Small intestine (tissue), 7 donors: ENCODE measurements around the gene ACTC1. TPM values are rescaled to one million over a fixed set of nuclear protein-coding genes. Genes with fewer than 3 reads are reported as not detected.

ENCODE experiments used
- DNase-seq, 2 donors: peaks; one replicate each; pipeline versions ENCODE4 v3.0.0 to v3.0.0-alpha.2; 2013
- FAIRE-seq: peaks from 2 replicates; lab custom pipeline; 2012; peaks lifted over from hg19 to GRCh38; lab: Jason Lieb, UNC
- H3K27ac ChIP-seq, 3 donors: one replicate each; pipeline ENCODE4 v1.5.1; 2013; ENCODE audit warnings: low read length in 2 of 3, mild to moderate bottlenecking in 2 of 3, control low read depth in 1 of 3, inconsistent platforms in 1 of 3, low read depth in 1 of 3, moderate library complexity in 1 of 3
- H3K27me3 ChIP-seq, 3 donors: one replicate each; pipeline ENCODE4 v1.6.1; 2013; ENCODE audit warnings: low read length in 3 of 3, inconsistent platforms in 1 of 3; ENCODE audit not compliant: control insufficient read depth in 3 of 3, insufficient read depth in 3 of 3
- H3K36me3 ChIP-seq, 3 donors: one replicate each; pipeline ENCODE4 v1.6.1; 2013; ENCODE audit warnings: low read length in 3 of 3, inconsistent platforms in 1 of 3, low read depth in 1 of 3, mild to moderate bottlenecking in 1 of 3, moderate library complexity in 1 of 3; ENCODE audit not compliant: control insufficient read depth in 3 of 3, insufficient read depth in 2 of 3
- H3K4me1 ChIP-seq, 3 donors: one replicate each; pipeline ENCODE4 v1.6.1; 2013; ENCODE audit warnings: low read length in 2 of 3, inconsistent platforms in 1 of 3, low read depth in 1 of 3, mild to moderate bottlenecking in 1 of 3, moderate library complexity in 1 of 3; ENCODE audit not compliant: control insufficient read depth in 3 of 3, insufficient read depth in 2 of 3
- H3K4me3 ChIP-seq, 3 donors: one replicate each; pipeline ENCODE4 v1.5.1; 2013; ENCODE audit warnings: low read length in 3 of 3, control low read depth in 1 of 3, inconsistent platforms in 1 of 3, low read depth in 1 of 3, mild to moderate bottlenecking in 1 of 3, moderate library complexity in 1 of 3
- H3K9me3 ChIP-seq, 2 donors: one replicate each; pipeline ENCODE4 v1.6.1; 2013; ENCODE audit warnings: low read depth in 1 of 2, low read length in 1 of 2; ENCODE audit not compliant: control insufficient read depth in 2 of 2, insufficient read depth in 1 of 2
- WGBS, 3 donors: extraction: QIAGEN DNeasy Blood & Tissue Kit; methylation state at CpG; one replicate each; pipeline ENCODE4 v1.1.7; 2013; 5-methylcytosine and 5-hydroxymethylcytosine counted together
- polyA plus RNA-seq, 4 donors: library from polyadenylated mRNA; stranded (reverse) in 3 of 4; unstranded in 1 of 4; fragments of 200-250 nt in 3 of 4; fragments of 120-200 nt in 1 of 4; gene quantifications; one replicate each; pipeline versions ENCODE4 v1.2.1 to v1.2.3, GENCODE V29; 2013
- donor health status: healthy with polysubstance abuse.
- donor health status: control.
- donor health status: control.
- donor health status: Bipolar disorder and iron deficiency.
- donor health status: healthy.

ACTC1 gene
- polyA plus RNA-seq, 4 donors, result 0.27 to 35.1 (median 10.7) TPM

DNA sequence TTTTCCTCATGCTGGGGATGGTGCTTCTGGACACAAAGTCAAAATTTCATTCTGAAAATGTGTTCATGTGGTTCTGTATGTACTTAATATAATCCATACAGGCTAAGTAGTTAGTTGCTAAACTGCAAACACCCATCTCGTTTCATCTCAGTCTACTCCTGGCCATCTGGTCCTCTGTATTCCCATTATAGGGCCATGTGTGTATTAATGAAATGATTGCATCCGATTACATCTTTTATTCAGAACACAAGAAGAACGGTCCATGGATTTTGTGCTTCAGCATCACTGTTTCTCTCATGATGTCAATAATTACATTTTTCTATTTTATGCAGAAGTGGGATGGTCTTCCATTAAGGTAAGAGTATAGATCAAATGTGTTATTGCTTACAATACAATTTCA lies 34.4 kb downstream of the ACTC1 start:
- FAIRE-seq (no peak), DNase-seq (no peak)
- no peaks in the 10 kb centered on the region for H3K36me3 ChIP-seq
- 64 to 67% (median 64%) methylated on average over 3 of the region's 3 CpGs for WGBS, 3 donors
- no peaks in the 10 kb centered on the region for H3K9me3 ChIP-seq
- no peak overlapping the region for H3K4me3 ChIP-seq
- H3K27ac ChIP-seq, result no peak overlapping the region
- H3K4me1 ChIP-seq, result no peaks in the 10 kb centered on the region
- peaks cover 0 to 11% (median 5%) of the 10 kb centered on the region in 3 donors for H3K27me3 ChIP-seq

DNA sequence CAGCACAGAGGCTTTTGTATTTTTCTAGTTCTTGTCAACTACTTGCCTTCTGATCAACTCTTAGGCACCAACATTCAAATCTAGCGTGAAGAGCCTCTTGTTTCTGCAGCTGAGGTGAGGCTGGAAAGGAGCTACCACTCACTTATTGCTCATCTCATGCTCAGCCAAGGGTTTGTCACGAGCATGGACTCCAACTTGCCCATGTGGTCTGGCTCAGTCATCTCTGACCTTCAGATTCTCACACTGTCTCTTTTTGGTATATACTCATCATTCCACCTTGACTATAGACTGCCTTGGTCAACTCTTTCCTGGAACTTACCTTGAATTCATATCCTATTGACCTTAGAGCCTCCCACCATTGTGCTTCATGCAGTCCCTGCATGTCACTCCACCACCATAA lies 35.4 kb downstream of the ACTC1 start:
- Histone ChIP-seq H3K36me3 (no peaks in the 10 kb centered on the region), H3K4me3 (no peak overlapping the region), H3K27ac (no peak overlapping the region), H3K9me3 (no peaks in the 10 kb centered on the region), H3K27me3 (peaks cover 0 to 21% (median 12%) of the 10 kb centered on the region in 3 donors), H3K4me1 (no peaks in the 10 kb centered on the region)
- no peak for FAIRE-seq
- DNase-seq, result no peak
- 47 to 57% (median 53%) methylated on average over 2 of the region's 2 CpGs for WGBS, 3 donors

DNA sequence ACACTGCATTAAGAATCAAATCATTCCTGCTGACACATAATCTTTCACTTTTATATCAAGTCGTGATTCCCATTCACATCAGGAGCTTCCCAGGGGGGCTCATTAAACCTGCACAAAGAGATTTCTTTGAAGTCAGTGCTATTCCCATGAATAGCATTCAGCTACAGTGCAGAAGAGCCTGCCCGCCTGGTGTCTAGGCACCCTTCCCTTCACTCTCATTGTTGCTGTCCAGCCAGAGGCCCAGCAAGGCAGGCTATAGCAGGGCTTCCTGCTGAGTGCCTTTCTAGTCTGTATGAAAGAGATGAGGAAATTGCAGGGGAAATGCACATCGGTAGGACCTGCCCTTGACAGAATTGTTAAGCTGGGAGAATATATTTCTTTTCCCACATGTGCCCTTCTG lies 36.0 kb downstream of the ACTC1 start:
- H3K9me3 ChIP-seq, result no peaks in the 10 kb centered on the region
- H3K36me3 ChIP-seq, result no peaks in the 10 kb centered on the region
- no peak for DNase-seq
- no peak overlapping the region for H3K27ac ChIP-seq
- FAIRE-seq, result no peak
- WGBS, 3 donors, result 48 to 54% (median 50%) methylated on average over 3 of the region's 3 CpGs
- peaks cover 0 to 25% (median 14%) of the 10 kb centered on the region in 3 donors for H3K27me3 ChIP-seq
- no peak overlapping the region for H3K4me3 ChIP-seq
- H3K4me1 ChIP-seq, result no peaks in the 10 kb centered on the region

DNA sequence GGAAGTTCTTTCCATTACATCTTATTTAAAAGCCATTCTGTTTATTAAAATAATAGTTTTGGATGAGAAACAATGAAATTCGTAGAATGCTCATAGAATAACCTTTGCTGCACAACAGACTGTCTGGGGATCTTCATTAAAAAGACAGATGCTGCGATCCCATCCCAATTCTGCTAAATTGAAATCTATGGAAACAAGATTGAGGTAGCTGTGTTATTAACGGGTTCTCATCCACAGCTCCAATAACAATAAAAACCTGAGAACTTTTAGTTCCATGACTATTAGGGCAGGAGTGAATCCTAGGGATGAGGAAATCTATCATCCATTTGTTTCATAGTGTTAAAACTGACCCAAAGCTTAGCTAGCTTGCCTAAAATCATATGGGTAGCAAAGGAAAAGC lies 38.1 kb downstream of the ACTC1 start:
- DNase-seq, result no peak
- Histone ChIP-seq H3K4me3 (no peak overlapping the region), H3K9me3 (no peaks in the 10 kb centered on the region), H3K27me3 (peaks cover 4 to 46% (median 20%) of the 10 kb centered on the region in 3 donors), H3K4me1 (no peaks in the 10 kb centered on the region), H3K36me3 (no peaks in the 10 kb centered on the region), H3K27ac (no peak overlapping the region)
- 69 to 75% (median 73%) methylated on average over 3 of the region's 3 CpGs for WGBS, 3 donors
- FAIRE-seq, result no peak

DNA sequence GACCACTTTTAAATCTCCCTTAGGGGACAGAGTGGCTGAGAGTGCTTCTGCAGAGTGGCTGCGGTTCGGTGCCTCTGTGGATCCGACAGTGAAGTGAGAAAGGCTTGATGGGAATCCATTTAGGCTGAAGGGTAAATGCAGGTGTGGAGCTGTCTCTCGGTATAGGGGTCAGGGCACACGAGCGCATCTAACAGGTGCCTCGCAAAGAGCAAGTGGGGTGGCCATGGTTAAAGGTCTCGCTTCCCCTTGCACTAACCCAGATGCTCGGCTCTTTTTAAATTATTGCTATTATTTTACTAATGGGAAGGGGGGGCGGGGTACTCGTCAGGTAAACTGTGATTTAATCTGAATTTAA lies 40.0 kb downstream of the ACTC1 start:
- no peak overlapping the region for H3K27ac ChIP-seq
- H3K36me3 ChIP-seq, result no peaks in the 10 kb centered on the region
- no peak for DNase-seq
- WGBS, 3 donors, result 7 to 9% (median 9%) methylated on average over 11 of the region's 11 CpGs
- no peak for FAIRE-seq
- H3K27me3 ChIP-seq, result peaks cover 4 to 47% (median 20%) of the 10 kb centered on the region in 3 donors
- H3K9me3 ChIP-seq, result no peaks in the 10 kb centered on the region
- no peaks in the 10 kb centered on the region for H3K4me1 ChIP-seq
- no peak overlapping the region for H3K4me3 ChIP-seq

DNA sequence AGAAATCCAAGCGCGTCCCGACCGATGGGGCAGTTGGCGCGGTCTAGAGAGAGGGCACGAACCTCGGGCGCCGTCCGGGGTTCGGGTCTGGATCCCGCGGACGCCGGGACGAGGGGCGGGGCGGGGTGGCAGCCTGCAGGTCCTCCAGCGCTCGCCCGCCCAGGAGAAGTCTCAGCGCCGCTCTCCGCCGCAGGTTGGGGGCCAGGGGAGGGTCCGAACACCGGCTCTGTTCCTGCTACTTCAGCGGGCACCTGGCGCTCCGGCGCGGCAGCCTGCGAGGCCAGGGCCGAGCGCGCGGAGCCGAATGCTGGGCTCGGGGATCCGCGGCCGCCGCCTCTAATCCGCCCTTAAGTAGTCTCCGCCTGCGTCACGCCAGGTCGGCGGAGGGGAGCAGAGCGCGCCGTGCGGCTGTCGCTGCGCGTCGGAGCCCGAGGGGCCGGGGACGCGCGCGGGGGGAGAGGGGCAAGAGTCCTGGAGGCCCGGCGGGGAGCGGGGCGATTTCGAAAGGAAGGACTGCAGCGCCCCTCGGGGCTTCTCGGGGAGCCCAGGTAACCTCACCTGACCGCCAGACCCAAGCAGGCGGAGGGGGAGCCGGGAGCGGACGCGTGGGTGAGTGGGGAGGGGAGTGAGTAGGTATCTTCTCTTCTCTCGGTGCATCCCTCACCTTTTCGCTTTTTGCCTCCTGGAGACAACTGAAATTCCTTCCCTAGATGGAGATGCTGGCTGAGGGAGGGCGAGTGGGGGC lies 40.5 kb downstream of the ACTC1 start, which contains the start of gene GJD2:
Gene GJD2, minus strand, starts transcription at position 325 of the 745 bp plus-strand sequence. CDS start 510 bp downstream, outside the sequence.
- FAIRE-seq (no peak), DNase-seq (peak in 1 of 2 donors; percentile 25)
- no peak within 1 kb of the TSS for H3K4me3 ChIP-seq
- H3K27me3 ChIP-seq, result peaks cover 4 to 47% (median 20%) of the 10 kb centered on the region in 3 donors
- WGBS, 3 donors, result 2 to 11% (median 2%) methylated on average over 38 to 81 of the region's 81 CpGs
- H3K36me3 ChIP-seq, result no peaks in the 10 kb centered on the region
- no peaks in the 10 kb centered on the region for H3K4me1 ChIP-seq
- H3K27ac ChIP-seq, result no peak within 1 kb of the TSS
- H3K9me3 ChIP-seq, result no peaks in the 10 kb centered on the region

DNA sequence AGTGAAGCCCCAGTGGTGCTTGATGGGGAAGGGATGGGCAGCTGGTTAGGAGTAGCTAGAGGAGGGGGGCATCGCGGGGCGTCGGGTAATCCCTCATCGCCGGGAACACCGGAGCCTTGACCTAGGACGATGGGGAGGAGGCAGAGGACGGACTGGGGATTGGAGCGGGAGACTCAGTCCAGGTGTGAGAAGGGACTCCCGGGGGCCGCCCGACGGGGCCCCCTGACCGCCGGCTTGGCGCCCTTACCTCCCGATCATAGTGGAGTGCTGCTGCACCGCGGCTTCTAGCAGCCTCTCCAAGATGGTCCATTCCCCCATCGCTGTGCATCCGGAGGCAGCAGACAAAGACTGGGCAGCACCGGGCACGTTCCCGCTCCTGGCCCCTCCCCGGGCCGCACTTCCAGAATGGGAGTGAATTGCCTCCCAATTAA lies 41.2 kb downstream of the ACTC1 start:
- H3K27me3 ChIP-seq, result peaks cover 4 to 45% (median 20%) of the 10 kb centered on the region in 3 donors
- H3K9me3 ChIP-seq, result no peaks in the 10 kb centered on the region
- H3K4me1 ChIP-seq, result no peaks in the 10 kb centered on the region
- FAIRE-seq (no peak), DNase-seq (no peak)
- H3K27ac ChIP-seq, result no peak overlapping the region
- WGBS, 3 donors, result 8 to 21% (median 19%) methylated on average over 17 to 27 of the region's 27 CpGs
- H3K4me3 ChIP-seq, result no peak overlapping the region
- no peaks in the 10 kb centered on the region for H3K36me3 ChIP-seq

DNA sequence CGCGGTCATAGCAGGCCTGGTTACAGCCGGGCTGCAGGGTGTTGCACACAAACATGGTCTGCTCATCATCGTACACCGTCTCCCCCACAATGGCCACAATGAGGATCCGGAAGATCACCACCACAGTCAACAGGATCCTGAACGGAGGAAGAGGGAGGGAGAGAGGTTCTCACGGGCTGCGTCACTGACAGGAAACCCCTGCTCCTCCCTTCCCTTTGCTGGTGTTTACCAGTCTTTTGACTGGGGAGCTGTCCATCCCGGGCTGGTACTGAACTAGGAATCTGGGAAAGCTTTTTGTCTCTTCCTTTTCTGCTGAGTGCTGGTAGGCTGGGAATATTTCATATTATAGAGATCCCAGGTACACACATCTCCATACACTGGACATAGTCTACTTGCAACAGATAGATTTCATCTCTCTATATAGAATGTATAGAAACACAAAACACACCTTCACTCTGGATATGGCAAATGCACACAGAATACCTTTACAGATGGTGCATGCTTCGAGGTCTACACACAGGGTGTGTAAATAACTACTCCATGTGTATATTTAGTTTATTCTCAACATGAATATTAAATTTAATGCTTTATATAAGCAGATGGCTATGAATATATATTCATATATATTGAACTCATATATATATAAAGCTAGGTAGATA lies 42.0 kb downstream of the ACTC1 start:
- no peak overlapping the region for H3K4me3 ChIP-seq
- WGBS, 3 donors, result 31 to 51% (median 38%) methylated on average over 11 of the region's 11 CpGs
- no peaks in the 10 kb centered on the region for H3K4me1 ChIP-seq
- DNase-seq, result peak in 1 of 2 donors; percentile 41
- no peak overlapping the region for H3K27ac ChIP-seq
- no peaks in the 10 kb centered on the region for H3K36me3 ChIP-seq
- peaks cover 4 to 43% (median 20%) of the 10 kb centered on the region in 3 donors for H3K27me3 ChIP-seq
- FAIRE-seq, result no peak
- H3K9me3 ChIP-seq, result no peaks in the 10 kb centered on the region
